GM12891 (cell line): ENCODE measurements around the gene PTPRR.

Source experiments
- POLR2A ChIP-seq: IDR thresholded peaks from 2 replicates; pipeline ENCODE4 v1.6.1; 2011; ENCODE audit warnings: low read depth, low read length, control low read depth
- POLR2AphosphoS5 ChIP-seq: IDR thresholded peaks from 2 replicates; pipeline ENCODE4 v1.6.1; 2011; ENCODE audit warnings: low read depth, low read length, control low read depth
- POU2F2 ChIP-seq: IDR thresholded peaks from 2 replicates; pipeline ENCODE4 v1.6.1; 2011; ENCODE audit warnings: low read depth, mild to moderate bottlenecking, control low read depth, low read length, moderate library complexity

DNA sequence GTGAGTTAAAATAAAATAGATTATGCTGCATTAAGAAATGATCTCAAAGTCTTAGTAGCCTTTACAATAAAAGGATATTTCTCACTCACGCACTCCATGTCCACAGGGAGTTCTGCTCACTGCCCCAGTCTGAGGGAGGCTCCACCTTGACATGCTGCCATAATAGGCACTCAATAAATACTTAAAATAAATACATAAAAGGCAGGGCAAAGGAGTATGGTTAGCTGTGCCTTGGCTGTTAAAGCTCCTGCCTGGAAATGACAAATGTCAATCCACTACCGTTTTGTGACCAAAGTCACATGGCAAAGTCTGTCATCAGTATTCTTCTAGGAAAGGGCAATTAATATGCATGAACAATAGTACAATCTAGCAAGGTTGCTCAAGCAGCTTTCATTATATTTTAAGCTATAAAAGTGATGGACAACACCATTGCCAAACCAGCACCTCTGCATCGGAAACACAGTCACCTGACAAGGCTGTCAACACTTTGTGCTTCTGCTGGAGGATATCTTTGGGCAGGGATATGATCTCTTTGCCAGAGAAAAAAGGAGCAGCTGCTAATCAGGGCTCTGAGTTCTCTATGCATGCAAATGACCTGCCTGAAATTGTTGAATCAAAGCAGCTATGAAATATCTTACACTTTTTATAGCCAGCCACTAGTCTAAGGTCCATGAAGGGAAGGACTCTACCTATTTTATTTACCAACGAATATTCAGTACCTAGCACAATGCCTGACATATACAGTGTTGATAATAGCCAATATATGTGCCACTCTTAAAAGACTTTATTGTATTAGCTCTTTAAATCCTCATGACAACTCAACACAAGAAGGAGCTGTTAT, 90.1 kb downstream of the PTPRR start:
- TF ChIP-seq POLR2A (no peak), POU2F2 (no peak), POLR2AphosphoS5 (no peak)
